CD4-positive, alpha-beta T cell treated with Interleukin-21 for 1 hour (primary cell): ENCODE data around the gene MLXIP.

Experiments
- DNase-seq: peaks from one replicate; pipeline ENCODE4 v3.0.0-alpha.2; 2020

MLXIP gene

GRCh38 chr12:122192441-122192840, 113.9 kb downstream of the MLXIP start:
- DNase-seq = no peak

DNA sequence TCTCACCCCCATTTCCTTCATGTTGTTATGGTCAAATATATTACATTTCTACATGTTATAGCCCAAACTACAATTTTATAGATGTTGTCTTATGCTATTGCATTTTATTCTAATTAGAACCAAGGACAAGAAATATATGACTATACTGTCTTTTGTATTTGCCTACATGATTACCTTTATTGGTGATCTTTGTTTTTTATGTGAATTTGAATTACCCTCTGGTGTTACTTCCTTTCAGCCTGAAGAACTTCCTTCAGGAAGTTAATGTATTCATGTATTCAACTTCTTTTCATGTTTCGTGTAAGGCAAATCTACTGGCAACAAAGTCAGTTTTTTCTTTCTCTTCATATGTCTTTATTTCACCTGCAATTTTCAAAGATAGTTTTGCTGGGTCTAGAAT, 116.2 kb downstream of the MLXIP start:
- DNase-seq = no peak

DNA sequence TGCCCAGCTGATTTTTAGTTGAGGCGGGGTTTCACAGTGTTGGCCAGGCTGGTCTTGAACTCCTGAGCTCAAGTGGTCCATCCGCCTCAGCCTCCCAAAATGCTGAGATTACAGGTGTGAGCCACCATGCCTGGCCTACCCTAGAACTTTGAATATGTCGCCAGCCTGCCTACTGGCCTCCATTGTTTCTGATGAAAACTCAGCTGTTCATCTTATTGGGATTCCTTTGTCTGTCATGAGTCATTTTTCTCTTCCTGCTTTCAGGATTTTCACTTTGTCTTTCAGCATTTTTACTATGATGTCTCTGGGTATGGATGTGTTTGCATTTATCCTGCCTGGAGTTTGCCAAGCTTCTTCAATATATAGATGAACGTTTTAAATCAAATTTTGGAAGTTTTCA, 116.8 kb downstream of the MLXIP start:
- no peak for DNase-seq
